GM23338 (cell line): Measurements from ENCODE around the gene AVPR2.

Source experiments
- CREB1 ChIP-seq: fragments of 250-450 bp; sonication (Bioruptor Pico); IDR thresholded peaks from 2 replicates; pipeline ENCODE4 v1.5.0; 2020; ENCODE audit warnings: low read depth, mild to moderate bottlenecking, moderate library complexity
- EZH2 ChIP-seq: fragments of 200-600 bp; sonication (generic); IDR thresholded peaks from one replicate; pipeline ENCODE4 v1.8.0; 2017; ENCODE audit warnings: antibody characterized with exemption, mild to moderate bottlenecking, low read depth; ENCODE audit not compliant: unreplicated experiment
- EZH2phosphoT487 ChIP-seq: fragments of 200-600 bp; sonication (generic); IDR thresholded peaks from one replicate; pipeline ENCODE4 v1.8.1; 2018; ENCODE audit warnings: antibody characterized with exemption; ENCODE audit not compliant: unreplicated experiment
- JUNB ChIP-seq: IDR thresholded peaks from one replicate; pipeline ENCODE4 v1.6.1; 2016; ENCODE audit warnings: antibody characterized with exemption; ENCODE audit not compliant: unreplicated experiment
- NANOG ChIP-seq: IDR thresholded peaks from 2 replicates; pipeline ENCODE4 v1.6.1; 2016; ENCODE audit warnings: antibody characterized with exemption, borderline replicate concordance
- POLR2AphosphoS5 ChIP-seq: IDR thresholded peaks from 2 replicates; pipeline ENCODE4 v1.6.1; 2016; ENCODE audit warnings: antibody characterized with exemption, low read depth
- ZNF114 ChIP-seq: fragments of 250-450 bp; sonication (Bioruptor Pico); IDR thresholded peaks from 2 replicates; pipeline ENCODE4 v1.5.0; 2020; ENCODE audit warnings: mild to moderate bottlenecking, moderate library complexity
- ZNF462 ChIP-seq: fragments of 250-450 bp; sonication (Bioruptor Pico); IDR thresholded peaks from 2 replicates; pipeline ENCODE4 v1.5.0; 2020; ENCODE audit warnings: mild to moderate bottlenecking, moderate library complexity
- TF ChIP-seq, protein P1 (sequence below), 2 experiments: fragments of 200-600 bp in 1 of 2; sonication (generic) in 1 of 2; conservative IDR thresholded peaks; 2 replicates each; pipeline versions ENCODE4 v1.5.1 to v1.6.1; 2016 to 2017; ENCODE audit warnings: antibody characterized with exemption in 2 of 2, low read depth in 2 of 2, mild to moderate bottlenecking in 2 of 2, moderate library complexity in 1 of 2
- TF ChIP-seq, protein P2 (sequence below): IDR thresholded peaks from one replicate; pipeline ENCODE4 v1.6.1; 2018; ENCODE audit warnings: antibody characterized with exemption; ENCODE audit not compliant: unreplicated experiment

GRCh38 chrX:153922932-153923857 lies 18.7 kb downstream of the AVPR2 start:
- TF ChIP-seq EZH2 (no peak), JUNB (no peak), POLR2AphosphoS5 (no peak), ZNF462 (CRISPR knock-in tag) (no peak), NANOG (no peak), EZH2phosphoT487 (no peak), ZNF114 (CRISPR knock-in tag) (no peak), CREB1 (CRISPR knock-in tag) (no peak)
- TF ChIP-seq, protein P1, sequence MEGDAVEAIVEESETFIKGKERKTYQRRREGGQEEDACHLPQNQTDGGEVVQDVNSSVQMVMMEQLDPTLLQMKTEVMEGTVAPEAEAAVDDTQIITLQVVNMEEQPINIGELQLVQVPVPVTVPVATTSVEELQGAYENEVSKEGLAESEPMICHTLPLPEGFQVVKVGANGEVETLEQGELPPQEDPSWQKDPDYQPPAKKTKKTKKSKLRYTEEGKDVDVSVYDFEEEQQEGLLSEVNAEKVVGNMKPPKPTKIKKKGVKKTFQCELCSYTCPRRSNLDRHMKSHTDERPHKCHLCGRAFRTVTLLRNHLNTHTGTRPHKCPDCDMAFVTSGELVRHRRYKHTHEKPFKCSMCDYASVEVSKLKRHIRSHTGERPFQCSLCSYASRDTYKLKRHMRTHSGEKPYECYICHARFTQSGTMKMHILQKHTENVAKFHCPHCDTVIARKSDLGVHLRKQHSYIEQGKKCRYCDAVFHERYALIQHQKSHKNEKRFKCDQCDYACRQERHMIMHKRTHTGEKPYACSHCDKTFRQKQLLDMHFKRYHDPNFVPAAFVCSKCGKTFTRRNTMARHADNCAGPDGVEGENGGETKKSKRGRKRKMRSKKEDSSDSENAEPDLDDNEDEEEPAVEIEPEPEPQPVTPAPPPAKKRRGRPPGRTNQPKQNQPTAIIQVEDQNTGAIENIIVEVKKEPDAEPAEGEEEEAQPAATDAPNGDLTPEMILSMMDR (conservative IDR thresholded peaks at IDR 0.05; ENCODE audit: low read depth in 2 of 2) = peak in 1 of 2 experiments; percentile 44; a peak in 2 of 4 replicates
- TF ChIP-seq, protein P2, sequence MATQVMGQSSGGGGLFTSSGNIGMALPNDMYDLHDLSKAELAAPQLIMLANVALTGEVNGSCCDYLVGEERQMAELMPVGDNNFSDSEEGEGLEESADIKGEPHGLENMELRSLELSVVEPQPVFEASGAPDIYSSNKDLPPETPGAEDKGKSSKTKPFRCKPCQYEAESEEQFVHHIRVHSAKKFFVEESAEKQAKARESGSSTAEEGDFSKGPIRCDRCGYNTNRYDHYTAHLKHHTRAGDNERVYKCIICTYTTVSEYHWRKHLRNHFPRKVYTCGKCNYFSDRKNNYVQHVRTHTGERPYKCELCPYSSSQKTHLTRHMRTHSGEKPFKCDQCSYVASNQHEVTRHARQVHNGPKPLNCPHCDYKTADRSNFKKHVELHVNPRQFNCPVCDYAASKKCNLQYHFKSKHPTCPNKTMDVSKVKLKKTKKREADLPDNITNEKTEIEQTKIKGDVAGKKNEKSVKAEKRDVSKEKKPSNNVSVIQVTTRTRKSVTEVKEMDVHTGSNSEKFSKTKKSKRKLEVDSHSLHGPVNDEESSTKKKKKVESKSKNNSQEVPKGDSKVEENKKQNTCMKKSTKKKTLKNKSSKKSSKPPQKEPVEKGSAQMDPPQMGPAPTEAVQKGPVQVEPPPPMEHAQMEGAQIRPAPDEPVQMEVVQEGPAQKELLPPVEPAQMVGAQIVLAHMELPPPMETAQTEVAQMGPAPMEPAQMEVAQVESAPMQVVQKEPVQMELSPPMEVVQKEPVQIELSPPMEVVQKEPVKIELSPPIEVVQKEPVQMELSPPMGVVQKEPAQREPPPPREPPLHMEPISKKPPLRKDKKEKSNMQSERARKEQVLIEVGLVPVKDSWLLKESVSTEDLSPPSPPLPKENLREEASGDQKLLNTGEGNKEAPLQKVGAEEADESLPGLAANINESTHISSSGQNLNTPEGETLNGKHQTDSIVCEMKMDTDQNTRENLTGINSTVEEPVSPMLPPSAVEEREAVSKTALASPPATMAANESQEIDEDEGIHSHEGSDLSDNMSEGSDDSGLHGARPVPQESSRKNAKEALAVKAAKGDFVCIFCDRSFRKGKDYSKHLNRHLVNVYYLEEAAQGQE = no peak
